ENCODE measurements around the gene IL11RA. TPM values are rescaled to one million over a fixed set of nuclear protein-coding genes. Genes with fewer than 3 reads are reported as not detected.

The IL11RA gene
- total RNA-seq, 1 donor from 2014 or later = 34.4 TPM

DNA sequence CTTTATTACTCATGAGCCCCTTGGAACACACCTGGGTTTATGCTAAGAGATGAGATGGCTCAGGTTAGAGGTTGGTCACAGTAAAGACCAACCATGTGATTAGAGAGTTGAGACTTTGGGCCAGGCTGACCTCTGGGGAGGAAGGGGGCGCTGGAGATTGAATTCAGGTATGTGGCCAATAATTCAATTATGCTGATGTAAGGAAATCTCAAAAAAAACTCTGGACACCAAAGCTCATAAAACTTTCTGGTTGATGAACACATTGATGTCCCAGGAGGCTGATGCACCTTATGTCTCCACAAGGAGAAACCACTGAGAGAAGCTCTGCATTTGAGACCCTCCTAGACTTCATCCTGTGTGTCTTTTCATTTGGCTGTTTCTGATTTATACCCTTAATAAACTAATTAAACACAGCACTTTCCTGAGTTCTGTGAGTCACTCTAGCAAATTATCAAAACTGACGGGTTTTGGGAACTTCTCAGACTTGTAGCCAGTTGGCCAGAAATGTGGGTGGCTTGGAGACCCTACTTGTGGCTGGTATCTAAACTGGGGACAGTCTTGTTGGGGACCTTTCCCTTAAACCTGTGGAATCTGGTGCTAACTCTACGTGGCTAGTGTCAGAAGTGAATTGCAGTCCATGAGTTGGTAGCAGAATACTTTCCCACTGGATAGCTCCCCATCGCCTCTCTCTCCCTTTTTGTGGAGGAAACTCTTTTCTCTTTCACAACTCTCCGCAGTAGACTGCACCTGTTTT, 18.0 kb downstream of the IL11RA start:
- Mint-ChIP-seq H3K4me3 (no peak overlapping the region), H3K27me3 (no peaks in the 10 kb centered on the region), H3K4me1 (peaks cover 12% of the 10 kb centered on the region), H3K27ac (no peak overlapping the region), H3K36me3 (ENCODE audit: low read depth) (peaks cover 12% of the 10 kb centered on the region), H3K9me3 (no peaks in the 10 kb centered on the region)
- no peak for DNase-seq
- intact Hi-C loops (cut with micrococcal nuclease) = no loop called here

- intact Hi-C loops (cut with micrococcal nuclease) = no loop called here
- Mint-ChIP-seq H3K27me3 (no peaks in the 10 kb centered on the region), H3K9me3 (no peaks in the 10 kb centered on the region), H3K36me3 (ENCODE audit: low read depth) (peaks cover 12% of the 10 kb centered on the region), H3K4me3 (no peak overlapping the region), H3K4me1 (peaks cover 7% of the 10 kb centered on the region), H3K27ac (no peak overlapping the region)
- DNase-seq = no peak
Measured at GRCh38 chr9:34671307-34671706, 19.3 kb downstream of the IL11RA start.

- Mint-ChIP-seq H3K9me3 (no peaks in the 10 kb centered on the region), H3K4me3 (no peak overlapping the region), H3K4me1 (peaks cover 2% of the 10 kb centered on the region), H3K27me3 (no peaks in the 10 kb centered on the region), H3K27ac (no peak overlapping the region), H3K36me3 (ENCODE audit: low read depth) (peaks cover 3% of the 10 kb centered on the region)
- intact Hi-C loops (cut with micrococcal nuclease) = no loop called here
- DNase-seq = no peak
Measured at GRCh38 chr9:34674440-34674839, 22.5 kb downstream of the IL11RA start.

- H3K4me1 Mint-ChIP-seq = peaks cover 2% of the 10 kb centered on the region
- H3K4me3 Mint-ChIP-seq = no peak overlapping the region
- no peaks in the 10 kb centered on the region for H3K27me3 Mint-ChIP-seq
- H3K9me3 Mint-ChIP-seq = no peaks in the 10 kb centered on the region
- no peak overlapping the region for H3K27ac Mint-ChIP-seq
- DNase-seq = peak; percentile 83
- intact Hi-C loops (cut with micrococcal nuclease) = loop anchor here (1.0 kb wide), 1 partner anchor 26 kb away; no protein-coding TSS in a partner anchor
- H3K36me3 Mint-ChIP-seq (ENCODE audit: low read depth) = no peaks in the 10 kb centered on the region
Measured at GRCh38 chr9:34675048-34675714, 23.2 kb downstream of the IL11RA start.

DNA sequence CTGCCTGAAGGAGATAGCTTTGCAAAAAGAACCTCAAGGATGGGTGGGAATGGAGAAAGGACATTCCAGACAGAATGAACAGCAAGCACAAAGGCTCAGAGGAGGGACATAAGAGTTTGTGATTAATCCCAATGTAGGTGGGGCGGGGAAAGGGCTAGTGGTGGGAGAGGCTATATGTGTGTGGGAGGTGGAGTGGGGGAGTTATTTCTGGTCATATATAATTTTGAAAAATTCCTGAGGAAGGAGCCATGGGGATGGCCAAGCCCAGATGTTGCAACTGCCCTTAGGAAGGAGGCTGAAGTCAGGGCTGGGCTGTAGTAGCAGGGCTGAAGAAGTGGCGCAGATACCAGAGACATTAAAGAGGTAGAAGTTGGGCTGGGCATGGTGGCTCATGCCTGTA, 23.9 kb downstream of the IL11RA start:
- no peaks in the 10 kb centered on the region for H3K36me3 Mint-ChIP-seq (ENCODE audit: low read depth)
- no peak overlapping the region for H3K27ac Mint-ChIP-seq
- no peaks in the 10 kb centered on the region for H3K27me3 Mint-ChIP-seq
- peaks cover 2% of the 10 kb centered on the region for H3K4me1 Mint-ChIP-seq
- no peaks in the 10 kb centered on the region for H3K9me3 Mint-ChIP-seq
- DNase-seq = no peak
- no peak overlapping the region for H3K4me3 Mint-ChIP-seq
- intact Hi-C loops (cut with micrococcal nuclease) = loop anchor here (1.0 kb wide), 1 partner anchor 25 kb away; no protein-coding TSS in a partner anchor

- Mint-ChIP-seq H3K9me3 (no peaks in the 10 kb centered on the region), H3K27me3 (no peaks in the 10 kb centered on the region), H3K4me1 (peaks cover 2% of the 10 kb centered on the region), H3K4me3 (no peak overlapping the region), H3K36me3 (ENCODE audit: low read depth) (no peaks in the 10 kb centered on the region), H3K27ac (no peak overlapping the region)
- no peak for DNase-seq
- intact Hi-C loops (cut with micrococcal nuclease) = no loop called here
Measured at GRCh38 chr9:34684145-34684544, 32.2 kb downstream of the IL11RA start.

GRCh38 chr9:34684816-34685215, 32.8 kb downstream of the IL11RA start:
- DNase-seq = no peak
- peaks cover 2% of the 10 kb centered on the region for H3K4me1 Mint-ChIP-seq
- H3K27ac Mint-ChIP-seq = no peak overlapping the region
- H3K4me3 Mint-ChIP-seq = no peak overlapping the region
- no peaks in the 10 kb centered on the region for H3K27me3 Mint-ChIP-seq
- intact Hi-C loops (cut with micrococcal nuclease) = no loop called here
- no peaks in the 10 kb centered on the region for H3K9me3 Mint-ChIP-seq
- no peaks in the 10 kb centered on the region for H3K36me3 Mint-ChIP-seq (ENCODE audit: low read depth)

DNA sequence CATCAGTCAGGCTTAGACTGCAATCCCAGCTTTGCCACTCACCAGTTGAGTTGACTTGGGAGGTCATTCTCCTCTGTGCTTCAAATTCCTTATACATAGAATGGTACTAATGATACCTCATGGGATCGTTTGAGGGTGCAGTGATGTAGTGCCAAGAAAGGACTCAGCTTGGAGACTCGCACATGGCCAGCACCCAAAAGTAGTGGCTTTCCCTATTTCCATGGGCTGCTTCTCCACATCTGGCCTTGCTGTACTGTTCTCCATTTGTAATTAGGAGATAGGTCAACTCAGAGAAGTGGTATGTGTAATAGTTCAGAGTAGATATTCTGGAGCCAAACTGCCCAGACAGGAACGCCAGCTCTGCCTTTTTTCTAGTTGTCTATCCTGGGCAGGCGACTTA, 33.6 kb downstream of the IL11RA start:
- peaks cover 2% of the 10 kb centered on the region for H3K4me1 Mint-ChIP-seq
- H3K27ac Mint-ChIP-seq = no peak overlapping the region
- no peaks in the 10 kb centered on the region for H3K36me3 Mint-ChIP-seq (ENCODE audit: low read depth)
- H3K27me3 Mint-ChIP-seq = no peaks in the 10 kb centered on the region
- no peak overlapping the region for H3K4me3 Mint-ChIP-seq
- DNase-seq = no peak
- intact Hi-C loops (cut with micrococcal nuclease) = no loop called here
- H3K9me3 Mint-ChIP-seq = no peaks in the 10 kb centered on the region

- Mint-ChIP-seq H3K4me1 (peaks cover 2% of the 10 kb centered on the region), H3K27me3 (no peaks in the 10 kb centered on the region), H3K27ac (no peak overlapping the region), H3K36me3 (ENCODE audit: low read depth) (no peaks in the 10 kb centered on the region), H3K9me3 (no peaks in the 10 kb centered on the region), H3K4me3 (no peak overlapping the region)
- no peak for DNase-seq
- intact Hi-C loops (cut with micrococcal nuclease) = no loop called here
Measured at GRCh38 chr9:34686231-34686630, 34.2 kb downstream of the IL11RA start.

DNA sequence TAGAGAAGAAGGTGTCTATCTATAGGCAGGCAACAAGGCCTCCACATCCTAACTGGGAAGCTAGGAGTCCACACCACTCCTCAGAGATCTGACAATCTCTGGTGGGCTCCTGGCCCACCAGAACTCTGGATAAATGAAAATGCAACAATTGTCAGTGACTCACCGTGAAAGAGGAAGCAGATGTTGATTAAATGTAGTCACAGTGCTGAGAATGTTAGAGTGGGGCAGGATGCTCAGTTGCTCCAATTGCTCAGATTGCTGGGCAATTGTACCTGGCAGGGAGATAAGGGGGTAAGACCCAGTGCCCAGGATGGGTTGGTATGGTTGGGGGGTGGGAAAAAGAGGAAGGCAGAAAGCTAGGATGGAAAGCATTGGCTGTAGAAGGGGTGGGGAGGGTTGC, 34.7 kb downstream of the IL11RA start:
- Mint-ChIP-seq H3K27ac (no peak overlapping the region), H3K4me1 (peaks cover 2% of the 10 kb centered on the region), H3K4me3 (no peak overlapping the region), H3K36me3 (ENCODE audit: low read depth) (no peaks in the 10 kb centered on the region), H3K27me3 (no peaks in the 10 kb centered on the region), H3K9me3 (no peaks in the 10 kb centered on the region)
- DNase-seq = no peak
- intact Hi-C loops (cut with micrococcal nuclease) = no loop called here

- DNase-seq = no peak
- Mint-ChIP-seq H3K27ac (no peak overlapping the region), H3K9me3 (no peaks in the 10 kb centered on the region), H3K27me3 (no peaks in the 10 kb centered on the region), H3K4me3 (no peak overlapping the region), H3K4me1 (peaks cover 2% of the 10 kb centered on the region), H3K36me3 (ENCODE audit: low read depth) (no peaks in the 10 kb centered on the region)
- intact Hi-C loops (cut with micrococcal nuclease) = no loop called here
Measured at GRCh38 chr9:34687276-34688030, 35.5 kb downstream of the IL11RA start.

- H3K27ac Mint-ChIP-seq = no peak overlapping the region
- peaks cover 2% of the 10 kb centered on the region for H3K4me1 Mint-ChIP-seq
- no peak overlapping the region for H3K4me3 Mint-ChIP-seq
- no peaks in the 10 kb centered on the region for H3K27me3 Mint-ChIP-seq
- intact Hi-C loops (cut with micrococcal nuclease) = no loop called here
- H3K9me3 Mint-ChIP-seq = no peaks in the 10 kb centered on the region
- H3K36me3 Mint-ChIP-seq (ENCODE audit: low read depth) = no peaks in the 10 kb centered on the region
- no peak for DNase-seq
Measured at GRCh38 chr9:34688329-34689115, 36.5 kb downstream of the IL11RA start.

DNA sequence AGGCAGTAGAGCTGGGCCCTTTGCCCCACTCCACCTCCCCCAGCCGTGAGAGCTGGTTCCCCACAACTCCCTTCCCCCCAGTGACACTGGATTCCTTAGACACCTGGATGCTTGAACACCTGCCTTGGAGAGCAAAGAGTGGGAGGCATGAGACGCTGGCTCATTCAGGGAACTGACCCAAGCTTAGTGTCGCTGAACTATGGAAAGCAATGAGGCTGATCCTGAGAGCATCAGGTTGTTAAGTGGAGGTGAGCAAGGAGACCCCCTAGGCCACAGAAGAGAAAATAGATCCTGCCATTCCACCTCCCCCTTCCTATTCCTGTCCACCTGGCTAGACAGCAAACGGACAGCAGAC, 37.1 kb downstream of the IL11RA start:
- H3K27me3 Mint-ChIP-seq = no peaks in the 10 kb centered on the region
- H3K36me3 Mint-ChIP-seq (ENCODE audit: low read depth) = no peaks in the 10 kb centered on the region
- intact Hi-C loops (cut with micrococcal nuclease) = no loop called here
- no peak overlapping the region for H3K27ac Mint-ChIP-seq
- H3K4me1 Mint-ChIP-seq = peaks cover 2% of the 10 kb centered on the region
- no peak for DNase-seq
- H3K9me3 Mint-ChIP-seq = no peaks in the 10 kb centered on the region
- H3K4me3 Mint-ChIP-seq = no peak overlapping the region

Data from activated CD4-positive, alpha-beta T cell treated with anti-CD3 and anti-CD28 coated beads, Interleukin-2, amount 10 ng/mL, durations not matched to agents 24 days and 14 days (primary cell).